ENCODE measurements around the gene SFSWAP.
"Not testable (repeated sequence)": the region's sequence is repeated elsewhere in the genome, so short reads cannot be mapped to it uniquely, and the experiment has no call there.

SFSWAP gene

DNA sequence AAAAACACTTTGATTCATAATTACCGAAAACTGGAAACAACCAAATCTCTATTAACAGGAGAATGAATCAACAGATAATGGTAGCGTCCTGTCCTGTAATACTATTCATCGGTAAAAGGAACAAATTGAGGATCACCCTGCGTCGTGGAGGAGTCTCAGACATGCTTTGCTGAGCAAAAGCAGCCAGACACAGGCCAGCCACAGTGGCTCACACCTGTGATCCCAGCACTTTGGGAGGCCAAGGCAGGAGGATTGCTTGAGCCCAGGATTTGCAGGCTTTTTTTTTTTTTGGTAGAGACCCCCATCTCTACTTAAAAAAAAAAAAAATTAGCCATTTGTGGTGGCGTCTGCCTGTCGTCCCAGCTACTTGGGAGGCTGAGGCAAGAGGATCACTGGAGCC lies 83.2 kb downstream of the SFSWAP start:
- DNase-seq = no peak

DNA sequence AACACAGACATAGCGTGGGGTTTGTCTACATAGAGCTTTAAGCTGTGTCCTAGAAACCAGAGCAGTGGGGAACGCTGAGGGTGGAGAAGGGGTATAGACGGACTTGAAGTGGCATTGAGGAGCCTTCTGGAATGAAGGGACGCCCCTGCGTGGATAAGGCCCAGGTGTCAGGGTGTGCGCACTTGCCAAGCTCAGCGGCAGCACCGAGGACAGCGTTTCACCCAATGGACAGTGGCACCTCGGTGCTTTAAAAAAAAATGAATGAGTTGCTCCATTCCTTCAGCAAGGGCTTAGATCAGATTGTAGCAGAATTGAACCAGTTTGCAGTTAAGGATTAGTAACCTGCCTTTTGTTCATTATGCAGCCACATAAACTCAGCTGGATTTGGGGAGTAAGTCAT lies 83.7 kb downstream of the SFSWAP start:
- no peak for DNase-seq

DNA sequence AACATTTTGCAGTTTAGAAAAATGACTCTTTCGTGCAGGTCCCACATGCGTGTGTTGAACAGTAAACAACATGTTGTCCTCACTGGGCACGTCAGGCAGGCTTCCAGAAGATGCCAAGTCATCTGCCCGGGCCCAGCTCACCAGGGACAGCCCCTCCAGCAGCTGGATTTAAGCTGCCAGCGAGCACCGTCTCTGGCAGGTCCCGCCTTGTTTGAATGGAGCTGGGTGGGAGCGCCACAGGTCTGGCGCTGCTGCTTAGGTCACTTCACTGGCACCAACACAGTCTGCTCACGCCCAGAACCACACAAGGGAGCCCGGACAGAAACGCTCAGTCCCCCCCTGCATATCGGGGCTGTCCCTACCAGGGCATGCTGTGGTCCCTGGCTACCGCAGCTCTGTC lies 84.2 kb downstream of the SFSWAP start:
- DNase-seq = no peak

DNA sequence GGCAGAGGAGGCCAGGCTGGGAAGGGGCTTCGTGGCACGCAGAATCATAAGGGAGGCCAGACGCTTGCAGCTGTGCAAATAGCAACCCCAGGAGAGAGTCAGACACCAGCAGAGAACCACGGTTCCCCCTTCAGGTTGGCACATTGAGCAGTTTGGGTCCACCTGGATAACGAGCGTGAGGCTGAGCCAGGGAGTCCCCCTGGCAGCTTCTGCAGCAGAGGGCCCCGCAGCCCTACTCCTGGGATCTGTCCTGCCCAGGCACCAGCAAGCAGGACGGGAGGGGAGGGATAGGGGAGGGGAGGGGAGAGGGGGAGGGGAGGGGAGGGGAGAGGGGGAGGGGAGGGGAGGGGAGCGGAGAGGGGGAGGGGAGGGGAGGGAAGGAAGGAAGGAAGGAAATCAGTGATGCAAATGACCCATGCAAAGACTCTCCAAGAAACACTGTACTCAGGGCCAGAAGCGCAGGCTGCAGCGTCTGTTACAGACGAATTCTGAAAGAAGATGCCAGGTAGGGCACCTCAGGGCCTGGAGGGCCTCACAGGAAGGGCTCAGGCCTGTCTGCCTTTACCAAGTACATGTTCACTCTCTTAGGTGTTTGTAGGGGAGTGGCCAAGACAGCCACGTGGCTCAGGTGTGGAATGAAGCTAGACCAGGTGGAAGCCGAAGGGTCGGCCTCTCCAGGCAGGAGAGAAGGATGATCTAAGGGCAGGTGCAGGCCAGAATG lies 85.0 kb downstream of the SFSWAP start:
- no peak for DNase-seq

DNA sequence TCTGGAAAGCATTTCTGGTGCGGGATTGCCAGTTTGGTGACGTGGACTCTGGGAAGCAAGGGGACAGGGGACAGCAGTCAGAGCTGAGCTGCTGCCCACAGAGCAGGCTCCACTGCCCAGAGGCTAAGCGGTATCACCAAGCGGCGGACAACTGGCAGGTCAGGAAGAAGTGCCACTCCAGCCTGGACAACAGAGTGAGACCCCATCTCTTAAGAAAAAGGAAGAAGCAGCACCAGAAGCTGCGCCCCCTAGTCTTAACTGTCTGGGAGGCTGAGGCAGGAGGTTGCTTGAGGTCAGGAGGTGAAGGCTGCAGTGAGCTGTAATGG lies 85.5 kb downstream of the SFSWAP start:
- DNase-seq = no peak

DNA sequence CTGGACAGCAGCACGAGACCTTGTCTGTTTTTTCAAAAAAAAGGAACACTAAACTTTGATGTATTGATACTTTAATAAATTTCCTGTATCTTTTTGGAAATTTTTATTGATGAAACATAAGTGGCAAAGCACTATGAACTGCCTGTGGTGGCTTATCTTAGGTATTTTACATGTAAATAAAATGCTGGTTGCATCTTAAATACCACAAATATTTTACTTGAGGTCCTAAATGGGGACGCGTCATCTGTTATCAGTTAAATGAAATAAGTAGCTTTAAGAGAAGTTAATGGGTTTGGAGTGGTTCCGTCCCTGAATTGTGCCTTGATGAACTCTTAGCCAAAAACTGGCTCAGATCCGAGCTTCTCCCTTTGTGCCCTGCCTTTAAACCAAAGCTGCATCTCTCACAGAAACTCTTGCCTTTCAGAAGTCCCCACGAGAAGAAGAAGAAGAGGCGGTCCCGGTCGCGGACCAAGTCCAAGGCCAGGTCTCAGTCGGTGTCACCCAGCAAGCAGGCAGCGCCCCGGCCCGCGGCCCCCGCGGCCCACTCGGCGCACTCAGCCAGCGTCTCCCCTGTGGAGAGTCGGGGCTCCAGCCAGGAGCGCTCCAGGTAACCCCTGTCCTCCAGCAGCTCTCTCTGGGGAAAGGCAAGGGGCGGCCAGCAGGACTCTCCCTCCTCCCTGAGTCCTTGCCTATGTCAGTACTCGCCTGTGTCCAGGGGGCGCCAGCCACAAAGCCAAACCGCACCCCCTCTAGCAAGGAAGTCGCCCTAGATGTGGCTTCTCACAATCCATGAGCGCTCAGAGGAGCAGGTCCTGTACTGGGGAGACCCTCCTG lies 86.1 kb downstream of the SFSWAP start:
- DNase-seq = no peak

DNA sequence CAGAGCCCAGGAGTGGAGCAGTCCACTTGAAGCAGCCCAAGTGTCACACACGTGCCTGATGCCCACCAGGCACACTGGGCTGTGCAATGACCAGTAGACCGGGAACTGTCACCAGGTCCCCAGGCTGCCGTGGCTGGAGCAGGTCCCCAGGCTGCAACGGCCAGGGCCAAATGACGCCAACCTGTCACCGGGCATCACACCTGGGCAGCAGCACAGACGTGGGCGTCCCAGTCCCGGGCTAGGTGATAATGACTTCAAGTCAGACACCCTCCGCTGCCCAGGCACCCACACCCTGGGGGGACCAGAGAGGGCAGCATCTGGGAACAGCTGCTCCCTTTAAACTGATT lies 86.7 kb downstream of the SFSWAP start:
- DNase-seq = no peak

DNA sequence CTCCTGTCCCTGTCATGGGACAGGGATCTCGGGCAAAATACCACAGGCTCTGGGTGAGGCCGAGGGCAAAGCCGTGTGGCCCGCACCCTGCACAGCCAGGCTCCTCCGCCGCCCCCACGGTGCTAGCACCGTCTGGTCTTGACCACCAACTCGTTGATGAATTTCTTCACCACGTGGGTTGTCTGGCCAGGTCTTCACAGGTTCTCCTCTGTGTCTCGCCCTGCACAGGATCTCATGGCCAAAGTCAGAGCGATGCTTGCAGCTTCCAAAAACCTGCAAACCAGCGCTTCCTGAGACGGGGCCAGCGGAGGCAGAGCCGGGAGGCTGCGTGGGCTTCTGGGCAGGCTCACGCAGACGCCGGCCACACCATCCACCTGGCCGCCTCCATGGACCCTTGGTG lies 88.3 kb downstream of the SFSWAP start:
- DNase-seq = no peak

DNA sequence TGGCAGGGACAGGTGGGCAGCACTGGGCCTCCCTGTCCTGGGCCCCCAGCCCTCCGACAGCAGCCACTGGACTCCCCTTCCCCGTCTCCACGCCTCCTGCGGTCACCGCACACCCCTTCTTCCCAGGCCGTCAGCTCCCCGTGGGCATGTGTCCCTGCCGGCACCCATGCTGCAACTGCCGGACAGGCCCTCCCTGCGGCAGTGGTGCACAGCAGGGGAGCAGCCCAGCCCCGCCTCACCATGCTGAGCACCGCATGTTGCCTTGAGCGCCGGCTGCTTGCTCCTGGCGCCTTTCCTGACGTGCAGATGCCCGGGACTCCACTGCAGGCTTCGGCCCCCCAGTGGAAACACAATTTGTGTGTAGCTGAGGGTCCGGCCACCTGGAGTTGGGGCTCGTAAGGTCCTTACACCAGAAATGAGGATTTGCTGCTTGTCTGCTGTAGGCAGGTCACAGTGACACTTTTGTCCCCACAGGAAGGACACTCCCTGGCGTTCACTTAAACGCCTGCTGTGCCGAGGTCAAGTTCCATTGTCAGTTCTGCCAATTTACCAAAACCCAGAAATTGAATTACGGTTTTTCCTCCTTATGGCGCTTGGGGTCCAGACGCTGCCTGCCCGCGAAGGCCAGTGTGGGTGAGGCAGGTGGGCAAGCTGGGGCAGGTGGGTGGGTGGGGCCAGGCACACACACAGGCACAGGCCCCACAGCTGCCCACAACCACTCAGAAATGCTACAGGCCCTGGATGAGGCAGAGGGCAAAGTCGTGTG lies 89.1 kb downstream of the SFSWAP start:
- DNase-seq = no peak

DNA sequence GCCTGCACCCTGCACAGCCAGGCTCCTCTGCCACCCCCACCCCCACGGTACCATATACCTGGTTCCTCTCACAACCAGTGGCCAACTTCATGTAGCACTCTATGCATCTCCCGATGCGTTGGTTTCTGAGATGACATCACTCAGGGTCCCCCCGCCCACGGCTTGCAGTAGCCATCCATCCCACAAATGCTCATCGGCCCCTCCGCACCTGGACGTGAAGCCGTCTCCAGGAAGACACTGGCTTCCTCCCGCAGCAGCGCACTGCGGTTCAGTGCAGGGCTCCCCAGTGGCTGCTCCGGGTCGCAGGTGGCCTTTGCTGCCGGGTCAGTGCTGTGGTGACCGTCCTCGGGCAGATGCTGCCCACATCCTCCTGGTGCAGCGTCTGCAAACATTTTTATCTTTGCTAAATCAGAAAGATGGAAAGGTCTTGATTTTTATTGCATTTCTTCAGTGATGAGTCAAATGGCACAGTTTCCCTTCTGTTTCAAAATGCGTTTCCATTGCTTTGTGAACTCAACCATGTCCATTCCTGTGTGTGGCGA lies 89.8 kb downstream of the SFSWAP start:
- no peak for DNase-seq

DNA sequence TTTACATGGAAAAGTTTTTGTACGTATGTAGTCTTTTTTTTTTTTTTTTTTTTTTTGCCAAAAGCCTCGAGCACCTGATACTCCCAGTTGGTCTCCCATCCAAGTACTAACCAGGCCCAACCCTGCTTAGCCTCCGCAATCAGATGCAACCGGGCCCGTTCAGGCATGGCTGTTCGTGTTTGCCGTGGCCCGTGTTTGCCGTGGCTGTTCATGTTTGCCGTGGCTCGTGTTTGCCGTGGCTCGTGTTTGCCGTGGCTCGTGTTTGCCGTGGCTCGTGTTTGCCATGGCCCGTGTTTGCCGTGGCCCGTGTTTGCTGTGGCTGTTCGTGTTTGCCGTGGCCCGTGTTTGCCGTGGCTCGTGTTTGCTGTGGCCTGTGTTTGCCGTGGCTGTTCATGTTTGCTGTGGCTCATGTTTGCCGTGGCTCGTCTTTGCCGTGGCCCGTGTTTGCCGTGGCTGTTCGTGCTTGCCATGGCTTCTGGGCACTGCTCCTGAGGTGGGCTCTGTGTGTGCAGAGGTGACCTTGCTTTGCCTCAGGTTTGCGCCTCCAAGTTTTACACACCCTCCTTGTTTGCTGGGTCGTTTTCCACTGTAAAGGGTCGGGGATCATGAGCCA lies 90.5 kb downstream of the SFSWAP start:
- no peak for DNase-seq

DNA sequence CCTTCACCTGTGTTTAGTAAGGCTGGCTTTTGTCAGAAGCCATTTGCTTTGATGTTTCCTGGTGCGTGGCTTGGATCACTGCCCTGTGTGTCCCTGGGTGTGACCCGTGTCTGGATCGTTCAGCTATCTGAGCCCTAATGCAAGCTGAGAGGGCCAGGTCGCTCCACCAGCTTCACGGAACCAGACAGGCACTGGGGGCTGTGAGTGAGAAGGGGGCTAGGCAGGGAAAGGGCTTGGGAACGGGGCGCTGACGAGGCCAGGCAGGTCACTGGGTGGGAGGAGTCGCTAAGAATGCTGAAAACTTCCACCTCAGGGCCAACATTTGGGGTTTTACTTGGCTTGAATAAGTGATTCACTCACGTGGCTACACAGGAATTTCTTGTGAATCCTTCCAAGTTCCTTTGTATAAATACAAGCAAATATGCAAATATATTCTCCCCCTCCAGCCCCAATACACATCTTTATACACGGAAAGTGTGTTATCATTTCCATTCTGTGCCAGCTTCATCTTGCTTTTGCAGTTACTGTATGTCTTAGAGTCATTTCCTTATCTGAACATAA lies 93.2 kb downstream of the SFSWAP start:
- DNase-seq = no peak

DNA sequence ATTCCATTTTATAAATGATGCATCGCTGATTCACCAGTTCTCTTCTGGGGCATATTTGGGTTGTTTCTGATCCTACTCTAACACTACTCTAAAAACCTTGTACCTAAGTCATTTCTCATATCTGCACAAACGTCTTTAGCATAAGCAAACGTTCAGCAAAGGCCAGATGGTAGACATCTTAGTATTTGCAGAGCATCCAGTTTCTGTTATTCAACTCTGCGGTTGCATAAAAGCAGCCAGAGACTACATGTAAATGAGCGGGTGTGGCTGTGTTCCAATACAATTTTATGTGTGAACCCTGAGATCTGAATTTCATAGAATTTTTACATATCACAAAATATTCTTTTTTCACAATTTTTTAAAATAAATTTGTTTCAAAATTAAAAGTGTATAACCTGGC lies 94.5 kb downstream of the SFSWAP start:
- DNase-seq = no peak

DNA sequence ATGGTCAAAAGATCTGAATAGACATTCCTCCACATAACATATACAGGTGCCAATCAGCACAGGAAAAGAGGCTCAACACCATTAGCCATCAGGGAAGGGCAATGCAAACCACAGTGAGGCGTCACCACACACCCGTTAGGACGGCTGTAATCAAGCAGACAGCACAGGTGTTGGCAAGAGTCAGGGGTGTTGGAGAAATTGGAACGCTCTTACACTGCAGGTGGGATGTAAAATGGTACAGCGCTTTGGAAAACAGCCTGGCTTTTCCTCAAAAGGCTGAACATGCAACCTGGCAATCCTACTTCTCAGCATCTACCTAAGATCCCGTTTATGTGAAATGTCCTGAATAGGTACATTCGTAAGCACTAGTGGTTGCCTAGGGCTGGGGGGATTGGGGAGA lies 95.8 kb downstream of the SFSWAP start:
- no peak for DNase-seq

DNA sequence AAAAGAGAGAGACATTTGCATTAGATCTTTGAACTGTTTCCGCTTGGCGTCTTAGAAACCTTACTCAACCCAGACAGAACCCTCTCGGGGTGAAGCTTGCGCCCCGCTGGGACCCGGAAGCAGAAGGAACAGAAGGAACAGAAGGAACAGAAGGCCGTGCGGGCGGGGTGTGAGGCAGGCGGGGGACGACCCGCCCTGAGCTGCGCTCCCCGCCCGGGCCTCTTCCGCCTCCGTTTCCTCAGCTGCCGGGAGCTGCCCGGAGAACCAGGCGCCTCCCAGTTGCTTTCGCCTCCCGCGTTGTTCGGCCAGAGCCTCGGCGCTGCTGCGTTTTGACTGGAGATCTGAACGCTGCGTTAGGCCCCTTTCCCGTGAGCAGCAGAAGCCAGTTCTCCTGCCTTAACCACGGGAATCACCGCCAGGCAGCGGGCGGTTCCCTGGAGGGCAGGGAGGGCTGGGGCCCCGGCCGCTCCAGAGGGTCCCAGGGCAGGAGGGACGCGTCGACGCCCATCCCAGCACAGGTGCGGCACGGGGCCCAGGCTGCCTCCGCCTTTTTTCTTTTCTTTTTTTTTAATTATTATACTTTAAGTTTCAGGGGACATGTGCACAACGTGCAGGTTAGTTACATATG lies 98.0 kb downstream of the SFSWAP start:
- peak; percentile 44 to 61 for DNase-seq

DNA sequence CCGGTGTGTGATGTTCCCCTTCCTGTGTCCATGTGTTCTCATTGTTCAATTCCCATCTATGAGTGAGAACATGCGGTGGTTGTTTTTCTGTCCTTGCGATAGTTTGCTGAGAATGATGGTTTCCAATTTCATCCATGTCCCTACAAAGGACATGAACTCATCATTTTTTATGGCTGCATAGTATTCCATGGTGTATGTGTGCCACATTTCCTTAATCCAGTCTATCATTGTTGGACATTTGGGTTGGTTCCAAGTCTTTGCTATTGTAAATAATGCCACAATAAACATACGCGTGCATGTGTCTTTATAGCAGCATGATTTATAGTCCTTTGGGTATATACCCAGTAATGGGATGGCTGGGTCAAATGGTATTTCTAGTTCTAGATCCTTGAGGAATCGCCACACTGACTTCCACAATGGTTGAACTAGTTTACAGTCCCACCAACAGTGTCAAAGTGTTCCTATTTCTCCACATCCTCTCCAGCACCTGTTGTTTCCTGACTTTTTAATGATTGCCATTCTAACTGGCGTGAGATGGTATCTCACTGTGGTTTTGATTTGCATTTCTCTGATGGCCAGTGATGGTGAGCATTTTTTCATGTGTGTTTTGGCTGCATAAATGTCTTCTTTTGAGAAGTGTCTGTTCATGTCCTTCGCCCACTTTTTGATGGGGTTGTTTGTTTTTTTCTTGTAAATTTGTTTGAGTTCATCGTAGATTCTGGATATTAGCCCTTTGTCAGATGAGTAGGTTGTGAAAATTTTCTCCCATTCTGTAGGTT lies 98.8 kb downstream of the SFSWAP start:
- not testable (repeated sequence) for DNase-seq

DNA sequence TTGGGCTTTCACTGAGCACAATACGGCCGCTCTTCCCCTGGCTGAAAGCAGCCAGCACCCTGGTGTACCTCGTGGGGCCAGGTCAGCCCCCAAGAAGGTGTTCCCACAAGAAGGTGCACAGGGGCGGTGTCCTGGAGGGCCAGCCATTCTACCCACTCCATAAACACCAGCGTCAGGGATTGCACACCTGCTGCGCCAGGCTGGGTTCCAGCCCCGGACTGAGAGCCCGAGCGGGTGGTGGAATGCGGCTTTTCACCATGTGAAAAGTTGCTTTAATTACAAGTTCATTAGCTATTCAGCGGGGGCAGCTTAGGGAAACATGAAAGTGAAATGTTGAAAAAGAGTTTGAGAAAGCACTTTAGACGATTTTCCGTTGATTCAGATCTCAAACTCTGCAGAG lies 99.8 kb downstream of the SFSWAP start:
- no peak for DNase-seq

DNA sequence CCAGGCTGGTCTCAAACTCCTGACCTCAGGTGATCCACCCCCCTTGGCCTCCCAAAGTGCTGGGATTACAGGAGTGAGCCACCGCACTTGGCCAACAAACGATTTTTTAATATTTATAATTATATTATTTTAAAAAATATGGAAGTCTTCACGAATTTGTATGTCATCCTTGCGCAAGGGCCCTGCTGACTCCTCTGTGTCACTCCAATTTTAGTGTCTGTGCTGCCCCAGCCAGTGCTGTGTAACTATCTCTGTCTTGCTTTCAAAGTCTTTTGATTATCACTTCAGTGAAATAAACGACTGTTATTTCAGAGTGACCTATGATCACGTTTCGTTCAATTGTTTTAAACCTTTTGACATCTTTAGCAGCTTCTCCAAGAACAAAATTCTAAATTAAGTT lies 104.2 kb downstream of the SFSWAP start:
- DNase-seq = no peak

DNA sequence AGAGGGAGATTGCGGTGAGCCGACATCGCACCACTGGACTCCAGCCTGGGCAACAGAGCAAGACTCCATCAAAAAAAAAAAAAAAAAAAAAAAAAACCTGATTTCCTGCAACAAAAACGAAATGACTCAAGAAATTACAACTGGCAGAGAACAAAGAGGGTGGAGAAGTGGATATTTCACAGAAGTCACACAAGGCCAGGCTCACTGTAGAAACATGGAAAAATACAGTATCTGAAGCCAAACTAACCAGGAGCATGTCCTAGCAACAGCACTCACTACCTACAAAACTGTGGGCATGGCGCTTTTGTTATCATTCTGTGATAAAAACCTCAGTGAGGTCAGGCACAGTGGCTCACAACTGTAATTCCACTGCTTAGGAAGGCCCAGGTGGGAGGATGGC lies 105.6 kb downstream of the SFSWAP start:
- DNase-seq = no peak

DNA sequence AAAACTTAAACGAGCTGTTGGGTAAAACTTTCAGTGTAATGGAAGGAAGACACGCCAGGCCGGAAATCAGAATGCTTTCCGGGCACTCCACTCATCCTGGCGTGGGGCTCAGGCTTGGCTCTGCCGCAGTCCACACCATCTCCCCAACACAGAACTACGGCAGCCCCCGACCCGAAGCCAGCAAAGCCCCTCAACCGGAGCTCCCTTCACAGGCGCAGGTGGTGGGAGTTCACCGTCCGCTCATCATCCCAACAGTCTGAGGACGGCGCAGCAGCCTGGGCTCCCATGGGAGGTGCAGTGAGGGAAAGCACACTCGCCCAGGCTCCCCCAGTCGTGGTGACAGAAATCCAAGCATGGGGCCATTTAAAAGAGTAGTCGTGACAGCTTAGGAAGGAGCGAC lies 106.4 kb downstream of the SFSWAP start:
- DNase-seq = no peak

DNA sequence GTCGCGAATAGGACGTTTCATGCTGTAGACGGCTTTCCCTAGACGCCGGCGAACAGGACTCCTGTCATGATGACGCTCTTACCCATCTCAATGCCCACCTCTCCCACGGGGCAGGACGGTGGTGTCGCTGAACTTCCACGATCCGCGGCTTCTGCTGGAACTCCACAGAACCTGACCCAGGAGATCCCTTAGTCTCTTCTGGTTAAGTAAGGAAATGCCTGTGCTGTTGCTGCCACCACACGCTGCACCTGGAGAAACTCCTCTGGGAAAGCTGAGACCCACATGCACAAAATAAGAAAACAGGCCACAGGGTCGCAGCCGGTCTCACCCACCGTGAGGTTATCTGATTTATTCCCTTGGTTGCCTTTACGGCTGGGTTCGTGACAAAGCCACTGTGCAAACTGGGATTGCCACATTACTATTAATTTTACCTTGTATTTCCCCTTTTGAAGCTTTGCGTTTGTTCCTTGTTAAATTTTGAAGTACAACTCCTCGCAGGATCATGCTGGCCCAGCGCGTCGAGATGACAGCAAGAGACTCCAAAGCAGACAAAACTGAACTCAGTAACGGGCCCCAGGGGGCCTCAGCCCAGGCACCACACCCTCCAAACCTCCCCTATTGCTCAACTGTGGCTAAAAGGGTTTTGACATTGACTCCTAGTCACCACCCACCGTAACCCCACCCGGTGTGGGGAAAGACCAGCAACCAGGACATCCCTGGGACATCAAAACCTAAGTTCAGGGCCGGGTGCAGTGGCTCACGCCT lies 108.1 kb downstream of the SFSWAP start:
- DNase-seq = no peak
